Measurements from ENCODE around the gene IFT80. TPM values are rescaled to one million over a fixed set of nuclear protein-coding genes. Genes with fewer than 3 reads are reported as not detected.
"Not testable (repeated sequence)": the region's sequence is repeated elsewhere in the genome, so short reads cannot be mapped to it uniquely, and the experiment has no call there.

The IFT80 gene
- total and polyA plus RNA-seq, 12 donors: 11.0 to 37.3 (median 22.1) TPM

DNA sequence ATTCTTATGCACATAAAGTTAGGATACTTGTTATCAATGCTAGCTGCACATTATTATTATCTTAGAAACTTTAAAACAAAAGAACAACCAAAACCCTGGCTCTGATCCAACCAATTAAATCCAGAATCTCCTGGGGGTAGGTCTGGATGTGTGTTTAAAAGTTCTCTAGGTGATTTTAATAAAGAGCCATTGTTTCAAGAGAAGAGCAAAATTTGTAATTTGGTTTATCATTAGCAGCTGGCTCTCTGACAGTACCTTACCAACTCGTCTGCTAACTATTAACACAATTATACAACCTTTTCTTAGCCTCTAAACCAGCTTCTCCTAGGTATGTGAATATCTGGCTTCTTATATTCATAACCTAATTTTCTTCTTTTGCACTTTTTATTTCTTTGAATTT, 68.9 kb downstream of the IFT80 start:
- H3K27me3 ChIP-seq: no peaks in the 10 kb centered on the region
- TF ChIP-seq CTCF (IDR thresholded peaks at IDR 0.05) (no peak), POLR2A (IDR thresholded peaks at IDR 0.05) (no peak)
- no peaks in the 10 kb centered on the region for H3K4me1 ChIP-seq (replicated peaks in 1 of 2)
- 88 to 100% (median 93%) methylated on average over 1 of the region's 1 CpG for WGBS, 4 donors
- no peaks in the 10 kb centered on the region for H3K36me3 ChIP-seq (replicated peaks in 1 of 2)
- intact Hi-C loops (cut with DNase I): no loop called here
- no peak overlapping the region for H3K4me3 ChIP-seq
- H3K27ac ChIP-seq: no peak overlapping the region
- DNase-seq: no peak
- H3K9me3 ChIP-seq (replicated peaks in 1 of 3): no peaks in the 10 kb centered on the region

DNA sequence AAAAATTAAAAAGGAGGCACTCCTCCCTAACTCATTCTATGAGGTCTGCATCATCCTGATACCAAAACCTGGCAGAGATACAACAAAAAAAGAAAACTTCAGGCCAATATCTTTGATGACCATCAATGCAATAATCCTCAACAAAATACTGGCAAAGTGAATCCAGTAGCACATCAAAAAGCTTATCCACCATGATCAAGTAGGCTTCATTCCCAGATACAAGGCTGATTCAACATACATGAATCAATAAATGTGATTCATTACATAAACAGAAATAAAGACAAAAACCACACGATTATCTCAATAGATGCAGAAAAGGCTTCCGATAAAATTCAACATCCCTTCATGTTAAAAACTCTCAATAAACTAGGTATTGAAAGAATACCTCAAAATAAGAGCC, 72.7 kb downstream of the IFT80 start:
- H3K27me3 ChIP-seq; H3K9me3 ChIP-seq (replicated peaks in 1 of 3); H3K4me1 ChIP-seq (replicated peaks in 1 of 2); H3K4me3 ChIP-seq; H3K36me3 ChIP-seq (replicated peaks in 1 of 2); intact Hi-C loops (cut with DNase I); DNase-seq; H3K27ac ChIP-seq: not testable (repeated sequence)
- 85 to 91% (median 87%) methylated on average over 2 of the region's 2 CpGs for WGBS, 4 donors

DNA sequence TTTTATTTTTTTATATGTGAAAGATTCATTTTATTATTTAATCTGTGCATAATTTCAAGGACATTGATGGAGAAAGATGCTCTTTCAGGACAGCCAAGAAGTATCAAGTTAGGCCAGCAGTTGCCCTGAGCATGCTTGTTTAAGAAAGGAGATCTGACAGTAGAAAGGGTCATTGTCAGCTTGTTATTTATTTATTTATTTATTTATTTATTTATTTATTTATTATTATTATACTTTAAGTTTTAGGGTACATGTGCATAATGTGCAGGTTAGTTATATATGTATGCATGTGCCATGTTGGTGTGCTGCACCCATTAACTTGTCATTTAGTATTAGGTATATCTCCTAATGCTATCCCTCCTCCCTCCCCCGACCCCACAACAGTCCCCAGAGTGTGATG, 77.2 kb downstream of the IFT80 start:
- H3K4me3 ChIP-seq; H3K27ac ChIP-seq; H3K9me3 ChIP-seq (replicated peaks in 1 of 3); H3K27me3 ChIP-seq; H3K4me1 ChIP-seq (replicated peaks in 1 of 2); H3K36me3 ChIP-seq (replicated peaks in 1 of 2); DNase-seq; intact Hi-C loops (cut with DNase I): not testable (repeated sequence)
- 88 to 100% (median 94%) methylated on average over 1 of the region's 1 CpG for WGBS, 4 donors

- Histone ChIP-seq H3K9me3 (replicated peaks in 1 of 3) (peaks cover 0 to 5% (median 0%) of the 10 kb centered on the region in 3 donors), H3K4me3 (no peak overlapping the region), H3K27me3 (no peaks in the 10 kb centered on the region), H3K36me3 (replicated peaks in 1 of 2) (no peaks in the 10 kb centered on the region), H3K27ac (no peak overlapping the region), H3K4me1 (replicated peaks in 1 of 2) (no peaks in the 10 kb centered on the region)
- DNase-seq: no peak
- TF ChIP-seq POLR2A (IDR thresholded peaks at IDR 0.05): no peak
- no peak for TF ChIP-seq CTCF (IDR thresholded peaks at IDR 0.05)
- intact Hi-C loops (cut with DNase I): no loop called here
Measured at GRCh38 chr3:160319322-160319721, 79.7 kb downstream of the IFT80 start.

DNA sequence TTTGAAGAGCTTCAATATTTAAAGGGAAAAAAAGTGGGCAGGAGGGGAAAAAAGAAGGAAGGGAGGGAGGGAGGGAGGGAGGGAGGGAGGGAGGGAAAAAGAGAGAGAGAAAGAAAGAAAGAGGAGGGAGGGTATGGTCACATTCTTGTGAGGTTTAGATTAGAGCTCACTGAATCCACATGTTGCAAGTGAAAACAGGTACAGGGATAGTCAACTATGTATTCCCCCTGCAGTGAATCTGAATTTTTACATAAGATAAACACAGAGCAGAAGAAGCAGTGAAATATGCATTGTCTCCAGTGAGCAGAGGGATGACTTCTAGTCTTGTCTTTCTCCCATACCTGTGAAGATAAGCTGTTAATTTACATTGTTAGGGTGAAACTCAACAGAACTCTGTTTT, 84.0 kb downstream of the IFT80 start:
- H3K4me1 ChIP-seq (replicated peaks in 1 of 2): no peaks in the 10 kb centered on the region
- H3K9me3 ChIP-seq (replicated peaks in 1 of 3): peaks cover 0 to 5% (median 0%) of the 10 kb centered on the region in 3 donors
- H3K4me3 ChIP-seq: no peak overlapping the region
- no peaks in the 10 kb centered on the region for H3K27me3 ChIP-seq
- intact Hi-C loops (cut with DNase I): no loop called here
- TF ChIP-seq CTCF (IDR thresholded peaks at IDR 0.05) (no peak), POLR2A (IDR thresholded peaks at IDR 0.05) (no peak)
- no peak overlapping the region for H3K27ac ChIP-seq
- no peaks in the 10 kb centered on the region for H3K36me3 ChIP-seq (replicated peaks in 1 of 2)
- no peak for DNase-seq

All from adrenal gland (tissue), 12 donors.